ENCODE results near the gene NETO2. TPM values are rescaled to one million over a fixed set of nuclear protein-coding genes. Genes with fewer than 3 reads are reported as not detected.

NETO2 gene
- total and polyA plus RNA-seq, 2 donors (not counting 3 experiments of a cell fraction or from before 2014, with no cell fraction given) = 18.4 to 24.8 TPM

GRCh38 chr16:47082099-47082865 lies 61.5 kb downstream of the NETO2 start:
- DNase-seq (ENCODE audit: low read depth, low spot score) = no peak
- H3K79me2 ChIP-seq (ENCODE audit: control insufficient read depth, insufficient read depth, low read length) = no peaks in the 10 kb centered on the region
- FAIRE-seq = no peak
- H2AFZ ChIP-seq (ENCODE audit: low read depth, low read length) = no peak overlapping the region
- H3K9me3 ChIP-seq (replicated peaks; ENCODE audit: control insufficient read depth, insufficient read depth, low read length) = no peaks in the 10 kb centered on the region
- BruUV-seq (replicated peaks) = no TSS peak
- dilution Hi-C loops (cut with MboI; ENCODE audit: extremely low pct_ligation_motif_present, low sequenced_read_pairs) = no loop called here
- H3K4me2 ChIP-seq (ENCODE audit: insufficient read depth, low read length) = no peak overlapping the region
- ChIA-PET POLR2A (no interaction called here), CTCF (interaction anchor here (0.9 to 1.6 kb wide), 5 partner anchors 17 to 63 kb away, joined by 3 to 5 read pairs (median 4); partner anchors contain the start of gene NETO2)
- no peak overlapping the region for H3K9ac ChIP-seq (replicated peaks; ENCODE audit: extremely low read depth, insufficient read depth, low read length)
- H3K9me1 ChIP-seq (replicated peaks; ENCODE audit: control insufficient read depth, extremely low read depth, insufficient read depth, low read length) = no peaks in the 10 kb centered on the region
- H3K4me1 ChIP-seq (ENCODE audit: control insufficient read depth, extremely low read depth, insufficient read depth, low read length) = no peaks in the 10 kb centered on the region
- no peaks in the 10 kb centered on the region for H4K20me1 ChIP-seq (replicated peaks; ENCODE audit: control insufficient read depth, extremely low read depth, insufficient read depth, low read length)
- no peaks in the 10 kb centered on the region for H3K27me3 ChIP-seq (ENCODE audit: control insufficient read depth in 2 of 2, insufficient read depth in 2 of 2, low read length in 2 of 2)
- H3K4me3 ChIP-seq (replicated peaks in 1 of 3; ENCODE audit: insufficient read depth in 1 of 3, low read depth in 1 of 3, low read length in 3 of 3) = no peak overlapping the region
- intact Hi-C loops (cut with micrococcal nuclease) = no loop called here
- peaks cover 0 to 3% of the 10 kb centered on the region in 2 experiments for H3K36me3 ChIP-seq (ENCODE audit: control insufficient read depth in 2 of 2, extremely low read depth in 1 of 2, insufficient read depth in 2 of 2, low read length in 2 of 2)
- TF ChIP-seq EZH2 (IDR thresholded peaks at IDR 0.05; ENCODE audit: borderline replicate concordance, low read depth, low read length, severe bottlenecking) = no peak
- no peak for TF ChIP-seq MAX (IDR thresholded peaks at IDR 0.05; ENCODE audit: insufficient read depth, insufficient read length)
- no peak for TF ChIP-seq CTCF (IDR thresholded peaks at IDR 0.05; ENCODE audit: extremely low read depth in 1 of 2, insufficient read depth in 1 of 2, low read depth in 1 of 2, low read length in 2 of 2)
- no peak for TF ChIP-seq FOS (IDR thresholded peaks at IDR 0.05; ENCODE audit: borderline replicate concordance, insufficient read depth, low read length)
- TF ChIP-seq POLR2AphosphoS5 (IDR thresholded peaks at IDR 0.05; ENCODE audit: insufficient read depth, low read depth, low read length) = no peak
- TF ChIP-seq MYC (IDR thresholded peaks at IDR 0.05; ENCODE audit: low read depth, low read length) = no peak
- no peak for TF ChIP-seq GATA2 (IDR thresholded peaks at IDR 0.05; ENCODE audit: insufficient read depth, insufficient read length, low read depth, low read length)
- no peak for TF ChIP-seq JUN (IDR thresholded peaks at IDR 0.05; ENCODE audit: borderline replicate concordance, insufficient read depth, insufficient read length, low read depth)
- TF ChIP-seq POLR2A (IDR thresholded peaks at IDR 0.05; ENCODE audit: low read depth, low read length) = no peak
- no peak overlapping the region for H3K27ac ChIP-seq (ENCODE audit: insufficient read depth, low read depth, low read length)

All from endothelial cell of umbilical vein (primary cell).